KMS-11 (cell line): ENCODE data around the gene GATA5.

ENCODE experiments used
- H2AFZ ChIP-seq: fragments of 200-600 bp; sonication (generic); 2 replicates; pipeline ENCODE4 v1.6.1; 2016; ENCODE audit warnings: antibody characterized with exemption, mixed run types, low read depth
- H3K27ac ChIP-seq: fragments of 200-600 bp; sonication (generic); 2 replicates; pipeline ENCODE4 v1.6.1; 2016; ENCODE audit warnings: mild to moderate bottlenecking, mixed run types
- H3K27me3 ChIP-seq: fragments of 200-600 bp; sonication (generic); 2 replicates; pipeline ENCODE4 v1.6.1; 2017; ENCODE audit warnings: mild to moderate bottlenecking, low read depth, mixed run types, moderate library complexity; ENCODE audit not compliant: insufficient read depth
- H3K36me3 ChIP-seq: fragments of 200-600 bp; sonication (generic); 2 replicates; pipeline ENCODE4 v1.6.1; 2017; ENCODE audit warnings: mild to moderate bottlenecking, mixed run types; ENCODE audit not compliant: insufficient read depth
- H3K4me1 ChIP-seq: fragments of 200-600 bp; sonication (generic); 2 replicates; pipeline ENCODE4 v1.6.1; 2016; ENCODE audit warnings: mild to moderate bottlenecking, low read depth, mixed run types; ENCODE audit not compliant: poor library complexity, severe bottlenecking
- H3K4me2 ChIP-seq: fragments of 200-600 bp; sonication (generic); 2 replicates; pipeline ENCODE4 v1.7.0; 2016; ENCODE audit warnings: mild to moderate bottlenecking, mixed run types
- H3K4me3 ChIP-seq: fragments of 200-600 bp; sonication (generic); IDR thresholded peaks from 2 replicates; pipeline ENCODE4 v1.6.1; 2017; ENCODE audit warnings: low read depth, low read length, mixed read lengths; ENCODE audit not compliant: insufficient read depth
- H3K79me2 ChIP-seq: fragments of 200-600 bp; sonication (generic); 2 replicates; pipeline ENCODE4 v1.6.1; 2016; ENCODE audit warnings: low read depth, mixed run types; ENCODE audit not compliant: insufficient read depth
- H3K9ac ChIP-seq: fragments of 200-600 bp; sonication (generic); 2 replicates; pipeline ENCODE4 v1.6.1; 2016; ENCODE audit warnings: mild to moderate bottlenecking, mixed run types
- H4K20me1 ChIP-seq: fragments of 200-600 bp; sonication (generic); 2 replicates; pipeline ENCODE4 v1.6.1; 2016; ENCODE audit warnings: mild to moderate bottlenecking, mixed run types; ENCODE audit not compliant: insufficient read depth
- TF ChIP-seq, protein P1 (sequence below): fragments of 200-600 bp; sonication (generic); conservative IDR thresholded peaks from 2 replicates; pipeline ENCODE4 v1.6.1; 2017; ENCODE audit warnings: low read depth, mild to moderate bottlenecking, antibody characterized with exemption, low read length, moderate library complexity, mixed read lengths

The GATA5 gene

DNA sequence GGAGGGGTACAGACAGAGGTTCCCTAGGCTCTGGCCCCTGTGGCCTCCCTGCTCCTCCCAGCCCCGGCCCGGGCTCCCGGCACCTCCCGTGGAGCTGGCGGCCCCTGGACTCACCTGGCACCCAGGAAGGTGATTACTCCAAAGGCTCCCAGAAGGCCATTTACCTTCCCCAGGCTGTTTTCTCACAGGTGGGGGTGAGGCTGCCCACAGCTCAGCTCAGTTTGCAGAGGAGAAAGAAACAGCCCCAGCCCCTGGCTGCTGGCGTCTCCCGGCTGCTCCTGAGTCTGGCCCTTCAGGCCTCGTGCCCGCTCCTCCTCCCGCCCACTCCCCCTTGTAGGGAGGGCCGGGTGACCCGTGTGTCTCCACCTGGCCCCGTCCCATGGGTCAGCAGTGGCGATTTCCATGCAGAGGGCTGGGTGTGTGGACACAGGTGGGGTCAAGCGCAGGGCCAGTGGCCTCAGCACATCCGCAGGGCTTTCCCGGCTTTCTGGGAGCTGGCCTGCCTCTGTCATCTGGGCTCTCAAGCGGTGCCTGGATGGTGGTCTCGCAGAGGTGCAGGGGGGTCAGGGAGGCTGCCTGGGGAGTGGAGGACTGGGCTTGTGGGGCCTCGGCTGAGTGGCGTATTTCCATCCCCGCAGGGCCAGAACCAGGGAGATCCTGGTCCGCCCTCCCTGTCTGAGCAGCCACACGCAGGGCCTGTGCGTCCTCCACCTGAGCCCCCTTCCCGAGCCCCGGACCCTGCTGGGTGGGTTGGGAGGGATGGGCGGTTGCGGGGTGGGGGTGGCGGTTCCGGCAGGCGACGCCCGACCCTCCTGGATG is 20.2 kb upstream of the GATA5 start:
- no peaks in the 10 kb centered on the region for H3K79me2 ChIP-seq
- no peak overlapping the region for H2AFZ ChIP-seq
- no peak overlapping the region for H3K27ac ChIP-seq
- TF ChIP-seq, protein P1, sequence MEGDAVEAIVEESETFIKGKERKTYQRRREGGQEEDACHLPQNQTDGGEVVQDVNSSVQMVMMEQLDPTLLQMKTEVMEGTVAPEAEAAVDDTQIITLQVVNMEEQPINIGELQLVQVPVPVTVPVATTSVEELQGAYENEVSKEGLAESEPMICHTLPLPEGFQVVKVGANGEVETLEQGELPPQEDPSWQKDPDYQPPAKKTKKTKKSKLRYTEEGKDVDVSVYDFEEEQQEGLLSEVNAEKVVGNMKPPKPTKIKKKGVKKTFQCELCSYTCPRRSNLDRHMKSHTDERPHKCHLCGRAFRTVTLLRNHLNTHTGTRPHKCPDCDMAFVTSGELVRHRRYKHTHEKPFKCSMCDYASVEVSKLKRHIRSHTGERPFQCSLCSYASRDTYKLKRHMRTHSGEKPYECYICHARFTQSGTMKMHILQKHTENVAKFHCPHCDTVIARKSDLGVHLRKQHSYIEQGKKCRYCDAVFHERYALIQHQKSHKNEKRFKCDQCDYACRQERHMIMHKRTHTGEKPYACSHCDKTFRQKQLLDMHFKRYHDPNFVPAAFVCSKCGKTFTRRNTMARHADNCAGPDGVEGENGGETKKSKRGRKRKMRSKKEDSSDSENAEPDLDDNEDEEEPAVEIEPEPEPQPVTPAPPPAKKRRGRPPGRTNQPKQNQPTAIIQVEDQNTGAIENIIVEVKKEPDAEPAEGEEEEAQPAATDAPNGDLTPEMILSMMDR: no peak
- H3K9ac ChIP-seq: no peak overlapping the region
- H3K36me3 ChIP-seq: no peaks in the 10 kb centered on the region
- peaks cover 75% of the 10 kb centered on the region for H3K27me3 ChIP-seq
- no peaks in the 10 kb centered on the region for H4K20me1 ChIP-seq
- no peak overlapping the region for H3K4me2 ChIP-seq
- H3K4me1 ChIP-seq: no peaks in the 10 kb centered on the region
- no peak overlapping the region for H3K4me3 ChIP-seq

DNA sequence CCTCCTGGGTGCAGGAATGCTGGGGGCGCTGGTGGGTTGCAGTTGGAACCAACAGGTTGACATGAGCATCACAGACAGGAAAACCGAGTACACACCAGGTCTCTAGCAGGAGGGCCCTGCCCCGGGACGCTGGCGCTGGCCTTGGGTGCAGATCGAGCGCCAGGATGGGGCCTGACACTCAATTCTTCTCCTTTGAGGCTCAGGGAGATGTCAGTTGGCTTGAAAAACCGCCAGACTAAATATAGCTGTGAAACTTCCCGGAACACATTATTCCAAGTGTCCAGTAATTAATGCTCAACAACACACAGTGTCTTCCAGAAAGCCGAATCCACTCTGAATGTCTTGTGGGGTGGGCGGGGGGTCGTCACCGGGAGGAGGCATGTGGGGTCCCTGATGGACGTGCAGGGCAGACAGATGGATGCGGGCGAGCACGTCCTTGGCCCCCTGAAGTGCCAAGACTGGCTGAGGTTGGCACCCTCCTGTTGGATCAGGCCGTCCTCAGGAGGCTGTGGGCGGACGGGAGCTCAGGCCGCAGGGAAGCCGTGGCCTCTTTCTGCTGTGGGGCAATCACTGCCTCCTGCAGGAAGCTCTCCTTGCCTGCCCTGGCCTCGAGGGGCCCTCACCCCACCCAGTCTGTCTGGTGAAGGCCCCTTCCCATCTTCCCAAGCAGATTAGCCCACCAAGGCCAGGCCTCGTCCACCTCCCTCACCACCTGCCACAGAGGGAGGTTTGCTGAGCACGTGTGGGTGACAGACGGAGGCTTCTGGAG is 19.4 kb upstream of the GATA5 start:
- Histone ChIP-seq H3K27me3 (peaks cover 76% of the 10 kb centered on the region), H2AFZ (no peak overlapping the region), H3K79me2 (no peaks in the 10 kb centered on the region), H3K4me3 (no peak overlapping the region), H3K36me3 (no peaks in the 10 kb centered on the region), H3K4me1 (no peaks in the 10 kb centered on the region), H3K9ac (no peak overlapping the region), H3K27ac (no peak overlapping the region), H3K4me2 (no peak overlapping the region), H4K20me1 (no peaks in the 10 kb centered on the region)
- TF ChIP-seq, protein P1: no peak

DNA sequence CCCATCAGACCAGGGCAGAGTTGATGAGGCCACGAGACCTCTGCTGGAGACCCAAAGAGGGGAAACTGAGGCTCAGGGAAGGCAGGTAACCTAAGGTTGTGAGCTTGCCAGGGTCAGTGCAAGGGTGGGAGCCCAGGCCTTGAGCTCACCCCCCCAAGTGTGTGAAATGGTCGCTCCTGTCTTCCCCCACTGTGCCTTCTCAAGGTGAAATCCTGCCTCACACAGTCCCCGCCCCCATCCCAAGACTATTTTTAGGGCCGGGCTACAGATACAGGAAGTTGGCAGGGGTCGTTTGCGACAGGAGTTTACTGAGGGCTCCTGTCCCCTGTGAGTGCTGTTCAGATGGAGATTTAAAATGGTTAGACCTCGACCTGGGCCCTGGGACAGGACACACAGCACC is 18.7 kb upstream of the GATA5 start:
- Histone ChIP-seq H3K27me3 (peaks cover 77% of the 10 kb centered on the region), H3K27ac (no peak overlapping the region), H3K79me2 (no peaks in the 10 kb centered on the region), H3K4me3 (no peak overlapping the region), H3K4me1 (no peaks in the 10 kb centered on the region), H3K4me2 (no peak overlapping the region), H3K36me3 (no peaks in the 10 kb centered on the region), H3K9ac (no peak overlapping the region), H4K20me1 (no peaks in the 10 kb centered on the region), H2AFZ (no peak overlapping the region)
- TF ChIP-seq, protein P1: no peak

DNA sequence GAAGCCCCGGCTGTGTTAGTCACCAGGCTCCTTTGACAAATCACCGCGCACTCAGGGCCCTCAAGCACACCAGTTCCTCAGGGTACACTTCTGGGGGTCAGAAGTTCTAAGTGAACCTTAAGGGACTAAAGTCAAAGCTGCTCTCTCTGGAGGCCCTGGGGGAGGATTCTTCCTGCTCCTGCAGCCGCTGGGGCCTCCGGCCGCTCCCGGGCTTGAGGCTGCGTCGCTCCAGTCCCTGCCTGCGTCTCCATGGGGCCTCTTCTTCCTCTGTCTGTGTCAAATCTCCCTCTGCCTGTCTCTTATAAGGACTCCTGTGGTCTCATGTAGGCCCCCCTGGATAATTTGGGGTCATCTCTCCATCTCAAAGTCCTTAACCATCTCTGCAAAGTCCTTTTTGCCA is 18.1 kb upstream of the GATA5 start:
- no peak overlapping the region for H3K9ac ChIP-seq

More for the DNA sequence above, 18.1 kb upstream of the GATA5 start:
- no peak overlapping the region for H3K4me3 ChIP-seq
- no peaks in the 10 kb centered on the region for H3K79me2 ChIP-seq
- no peak overlapping the region for H2AFZ ChIP-seq
- no peak overlapping the region for H3K4me2 ChIP-seq
- no peaks in the 10 kb centered on the region for H4K20me1 ChIP-seq
- TF ChIP-seq, protein P1: no peak
- no peaks in the 10 kb centered on the region for H3K4me1 ChIP-seq
- no peak overlapping the region for H3K27ac ChIP-seq
- no peaks in the 10 kb centered on the region for H3K36me3 ChIP-seq
- peaks cover 78% of the 10 kb centered on the region for H3K27me3 ChIP-seq
